SK-N-MC (cell line): Measurements from ENCODE around the gene LAG3.
A peak's percentile ranks its signal among the peaks of the same experiment; 100 is the strongest.

ENCODE experiments used
- DNase-seq: peaks from one replicate; pipeline ENCODE4 v3.0.0-alpha.2; 2011; ENCODE audit warnings: low read depth, low spot score
- H3K27ac ChIP-seq: fragments of 200-600 bp; sonication (generic); 2 replicates; pipeline ENCODE4 v1.5.1; 2016; ENCODE audit warnings: mixed run types
- H3K36me3 ChIP-seq: fragments of 200-600 bp; sonication (generic); 2 replicates; pipeline ENCODE4 v1.6.1; 2017; ENCODE audit warnings: antibody characterized with exemption, low read length, mixed read lengths; ENCODE audit not compliant: insufficient read depth
- H3K4me3 ChIP-seq: fragments of 200-600 bp; sonication (generic); 2 replicates; pipeline ENCODE4 v1.5.1; 2016
- H3K9ac ChIP-seq: fragments of 200-600 bp; sonication (generic); 2 replicates; pipeline ENCODE4 v1.8.0; 2017; ENCODE audit warnings: mixed run types, mixed read lengths; ENCODE audit not compliant: insufficient read length
- H3K9me3 ChIP-seq: fragments of 200-600 bp; sonication (generic); 2 replicates; pipeline ENCODE4 v1.6.1; 2017; ENCODE audit warnings: low read depth, mild to moderate bottlenecking, antibody characterized with exemption, low read length, moderate library complexity, mixed read lengths
- EZH2 ChIP-seq: fragments of 200-600 bp; sonication (generic); IDR thresholded peaks from one replicate; pipeline ENCODE4 v1.6.1; 2017; ENCODE audit warnings: antibody characterized with exemption
- FOXP2 ChIP-seq: optimal IDR thresholded peaks from 2 replicates; pipeline ENCODE3; 2011; ENCODE audit warnings: mild to moderate bottlenecking, moderate library complexity; ENCODE audit not compliant: insufficient read depth; ENCODE audit errors: extremely low read length, control extremely low read depth
- POLR2AphosphoS5 ChIP-seq: IDR thresholded peaks from 2 replicates; pipeline ENCODE4 v1.6.1; 2012; ENCODE audit warnings: mild to moderate bottlenecking, low read depth, low read length, borderline replicate concordance

Gene LAG3

GRCh38 chr12:6772726-6773589 lies 638 bp downstream of the LAG3 start:
- no peaks in the 10 kb centered on the region for H3K9me3 ChIP-seq
- H3K9ac ChIP-seq = no peak overlapping the region
- H3K4me3 ChIP-seq = no peak overlapping the region
- H3K27ac ChIP-seq = no peak overlapping the region
- no peak for DNase-seq
- TF ChIP-seq FOXP2 = no peak
- no peak for TF ChIP-seq POLR2AphosphoS5
- no peak for TF ChIP-seq EZH2
- peaks cover 21% of the 10 kb centered on the region; the same call in 1 of the 2 replicates for H3K36me3 ChIP-seq

DNA sequence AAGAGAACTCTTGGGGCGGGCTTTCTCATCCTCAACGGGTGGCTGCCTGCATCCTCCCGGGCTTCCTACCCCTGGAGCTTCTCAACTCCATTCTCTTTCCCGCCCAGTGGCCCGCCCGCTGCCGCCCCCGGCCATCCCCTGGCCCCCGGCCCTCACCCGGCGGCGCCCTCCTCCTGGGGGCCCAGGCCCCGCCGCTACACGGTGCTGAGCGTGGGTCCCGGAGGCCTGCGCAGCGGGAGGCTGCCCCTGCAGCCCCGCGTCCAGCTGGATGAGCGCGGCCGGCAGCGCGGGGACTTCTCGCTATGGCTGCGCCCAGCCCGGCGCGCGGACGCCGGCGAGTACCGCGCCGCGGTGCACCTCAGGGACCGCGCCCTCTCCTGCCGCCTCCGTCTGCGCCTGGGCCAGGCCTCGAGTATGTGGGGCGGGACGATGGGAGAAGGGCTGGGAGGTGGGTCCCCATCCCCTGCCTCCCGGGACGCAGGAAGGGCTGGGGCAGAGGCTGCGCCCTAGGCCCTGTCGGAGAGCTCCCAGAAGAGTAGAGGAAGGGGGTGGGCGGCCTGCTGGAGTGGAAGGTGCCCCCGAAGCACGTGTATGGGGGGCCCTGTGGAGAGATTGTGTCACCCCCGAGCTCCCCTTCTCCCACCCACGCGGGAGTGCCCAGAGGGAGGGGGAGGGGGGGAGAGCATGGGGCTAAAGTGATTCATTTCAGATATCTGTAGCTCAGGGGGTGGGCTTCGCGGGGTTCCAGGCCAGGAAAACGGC lies 1.5 kb downstream of the LAG3 start:
- Histone ChIP-seq H3K9ac (no peak overlapping the region), H3K36me3 (peaks cover 21% of the 10 kb centered on the region; the same call in 1 of the 2 replicates)

DNA sequence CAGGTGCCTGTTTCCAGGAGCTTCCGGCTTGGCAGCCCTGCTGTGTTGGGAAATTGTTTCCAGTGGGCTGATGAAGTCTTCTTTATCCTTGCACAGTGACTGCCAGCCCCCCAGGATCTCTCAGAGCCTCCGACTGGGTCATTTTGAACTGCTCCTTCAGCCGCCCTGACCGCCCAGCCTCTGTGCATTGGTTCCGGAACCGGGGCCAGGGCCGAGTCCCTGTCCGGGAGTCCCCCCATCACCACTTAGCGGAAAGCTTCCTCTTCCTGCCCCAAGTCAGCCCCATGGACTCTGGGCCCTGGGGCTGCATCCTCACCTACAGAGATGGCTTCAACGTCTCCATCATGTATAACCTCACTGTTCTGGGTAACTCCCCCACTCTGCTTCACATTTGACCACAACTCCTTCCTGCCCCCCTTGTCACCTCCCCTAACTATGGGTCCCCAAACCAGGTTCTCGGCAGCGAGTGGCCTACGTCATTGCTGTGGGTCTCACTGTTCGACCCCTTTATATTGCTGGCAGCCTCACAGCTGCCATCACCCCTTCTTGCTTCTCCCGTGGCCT lies 2.3 kb downstream of the LAG3 start:
- TF ChIP-seq POLR2AphosphoS5 (no peak), EZH2 (no peak), FOXP2 (no peak)
- H3K27ac ChIP-seq = no peak overlapping the region
- no peak overlapping the region for H3K9ac ChIP-seq
- no peak for DNase-seq
- H3K4me3 ChIP-seq = no peak overlapping the region
- H3K36me3 ChIP-seq = peaks cover 17% of the 10 kb centered on the region; the same call in 1 of the 2 replicates
- no peaks in the 10 kb centered on the region for H3K9me3 ChIP-seq

More for the DNA sequence above, 1.5 kb downstream of the LAG3 start:
- DNase-seq = no peak
- TF ChIP-seq FOXP2 (no peak), EZH2 (no peak), POLR2AphosphoS5 (no peak)
- no peak overlapping the region for H3K27ac ChIP-seq
- no peak overlapping the region for H3K4me3 ChIP-seq
- H3K9me3 ChIP-seq = no peaks in the 10 kb centered on the region

- Histone ChIP-seq H3K27ac (no peak overlapping the region), H3K4me3 (no peak overlapping the region), H3K9ac (no peak overlapping the region), H3K9me3 (no peaks in the 10 kb centered on the region), H3K36me3 (peaks cover 10% of the 10 kb centered on the region; the same call in 1 of the 2 replicates)
- no peak for DNase-seq
- TF ChIP-seq FOXP2 (no peak), POLR2AphosphoS5 (no peak)
Observed at GRCh38 chr12:6775185-6776174, 3.2 kb downstream of the LAG3 start.

- no peak for DNase-seq
- Histone ChIP-seq H3K27ac (no peak overlapping the region), H3K9me3 (no peaks in the 10 kb centered on the region), H3K9ac (no peak overlapping the region), H3K36me3 (no peaks in the 10 kb centered on the region), H3K4me3 (no peak overlapping the region)
- no peak for TF ChIP-seq FOXP2
- TF ChIP-seq EZH2 = no peak
- TF ChIP-seq POLR2AphosphoS5 = no peak
Observed at GRCh38 chr12:6777386-6777785, 5.1 kb downstream of the LAG3 start.

DNA sequence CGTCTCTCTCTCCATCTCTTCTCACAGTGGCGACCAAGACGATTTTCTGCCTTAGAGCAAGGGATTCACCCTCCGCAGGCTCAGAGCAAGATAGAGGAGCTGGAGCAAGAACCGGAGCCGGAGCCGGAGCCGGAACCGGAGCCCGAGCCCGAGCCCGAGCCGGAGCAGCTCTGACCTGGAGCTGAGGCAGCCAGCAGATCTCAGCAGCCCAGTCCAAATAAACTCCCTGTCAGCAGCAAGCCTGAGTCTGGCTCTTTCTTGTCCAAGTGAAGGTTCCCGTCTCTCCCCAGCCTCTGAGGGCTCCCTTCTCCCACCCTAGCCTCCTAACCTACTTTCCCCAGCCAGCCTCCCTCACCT lies 5.9 kb downstream of the LAG3 start:
- H3K27ac ChIP-seq = no peak overlapping the region; the same call in 1 of the 2 replicates
- no peak for DNase-seq

More for the DNA sequence above, 5.9 kb downstream of the LAG3 start:
- H3K9ac ChIP-seq = peak overlapping the region; percentile 34
- no peaks in the 10 kb centered on the region for H3K9me3 ChIP-seq
- TF ChIP-seq FOXP2 (no peak), EZH2 (no peak), POLR2AphosphoS5 (no peak)
- no peaks in the 10 kb centered on the region for H3K36me3 ChIP-seq
- peak overlapping the region; percentile 73 for H3K4me3 ChIP-seq
